ENCODE measurements around the gene COLEC12.

- TF ChIP-seq, protein P1, sequence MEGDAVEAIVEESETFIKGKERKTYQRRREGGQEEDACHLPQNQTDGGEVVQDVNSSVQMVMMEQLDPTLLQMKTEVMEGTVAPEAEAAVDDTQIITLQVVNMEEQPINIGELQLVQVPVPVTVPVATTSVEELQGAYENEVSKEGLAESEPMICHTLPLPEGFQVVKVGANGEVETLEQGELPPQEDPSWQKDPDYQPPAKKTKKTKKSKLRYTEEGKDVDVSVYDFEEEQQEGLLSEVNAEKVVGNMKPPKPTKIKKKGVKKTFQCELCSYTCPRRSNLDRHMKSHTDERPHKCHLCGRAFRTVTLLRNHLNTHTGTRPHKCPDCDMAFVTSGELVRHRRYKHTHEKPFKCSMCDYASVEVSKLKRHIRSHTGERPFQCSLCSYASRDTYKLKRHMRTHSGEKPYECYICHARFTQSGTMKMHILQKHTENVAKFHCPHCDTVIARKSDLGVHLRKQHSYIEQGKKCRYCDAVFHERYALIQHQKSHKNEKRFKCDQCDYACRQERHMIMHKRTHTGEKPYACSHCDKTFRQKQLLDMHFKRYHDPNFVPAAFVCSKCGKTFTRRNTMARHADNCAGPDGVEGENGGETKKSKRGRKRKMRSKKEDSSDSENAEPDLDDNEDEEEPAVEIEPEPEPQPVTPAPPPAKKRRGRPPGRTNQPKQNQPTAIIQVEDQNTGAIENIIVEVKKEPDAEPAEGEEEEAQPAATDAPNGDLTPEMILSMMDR (conservative IDR thresholded peaks at IDR 0.05; ENCODE audit: low read length): no peak
- TF ChIP-seq EZH2phosphoT487 (IDR thresholded peaks at IDR 0.05; ENCODE audit: borderline replicate concordance): no peak
Observed at GRCh38 chr18:459814-460593, 40.5 kb downstream of the COLEC12 start.
